Measurements from ENCODE around the gene STAMBPL1.

The STAMBPL1 gene

DNA sequence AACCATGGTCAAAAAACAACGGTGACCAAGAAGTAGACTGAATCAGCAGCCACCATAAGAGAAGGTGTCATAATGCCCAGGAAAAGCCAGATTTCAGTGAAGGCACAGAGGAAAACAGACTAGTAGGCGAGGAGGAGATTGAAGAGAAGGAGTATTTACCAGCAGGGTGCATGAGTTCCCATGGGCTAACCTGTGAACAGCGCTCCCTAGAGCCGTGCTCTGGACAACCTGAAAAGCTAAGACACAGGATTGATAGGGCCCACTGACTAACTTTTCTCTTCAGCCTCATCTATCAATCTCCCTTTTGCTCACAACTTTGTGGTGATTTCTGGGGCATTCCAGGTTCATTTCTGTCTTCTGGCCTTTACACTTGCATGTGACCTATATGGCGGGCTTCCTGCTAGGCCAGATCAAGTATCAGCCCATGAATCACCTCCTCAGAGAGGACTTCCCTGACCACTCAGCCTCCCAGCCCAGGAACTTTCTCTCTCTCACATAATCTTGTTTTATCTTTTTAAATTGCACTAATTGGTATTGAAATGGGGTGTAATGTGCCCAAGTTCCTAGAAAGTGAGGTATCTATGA lies 41.2 kb upstream of the STAMBPL1 start:
- Histone ChIP-seq H2AFZ (ENCODE audit: low read depth, low read length) (no peak overlapping the region), H3K27me3 (ENCODE audit: low read depth, low read length) (no peaks in the 10 kb centered on the region), H3K4me2 (ENCODE audit: low read length) (no peak overlapping the region), H3K9ac (ENCODE audit: low read length) (no peak overlapping the region), H4K20me1 (ENCODE audit: insufficient read depth, low read length) (no peaks in the 10 kb centered on the region), H3K9me3 (ENCODE audit: insufficient read depth, low read length) (no peaks in the 10 kb centered on the region), H3K27ac (ENCODE audit: low read length) (no peak overlapping the region), H3K4me1 (ENCODE audit: low read length) (peaks cover 30% of the 10 kb centered on the region), H3K36me3 (replicated peaks; ENCODE audit: low read depth, low read length) (no peaks in the 10 kb centered on the region), H3K79me2 (ENCODE audit: low read length) (no peaks in the 10 kb centered on the region), H3K4me3 (ENCODE audit: low read length) (no peak overlapping the region)
- TF ChIP-seq EZH2phosphoT487 (IDR thresholded peaks at IDR 0.05; ENCODE audit: low read depth), result no peak
- TF ChIP-seq, protein P1, sequence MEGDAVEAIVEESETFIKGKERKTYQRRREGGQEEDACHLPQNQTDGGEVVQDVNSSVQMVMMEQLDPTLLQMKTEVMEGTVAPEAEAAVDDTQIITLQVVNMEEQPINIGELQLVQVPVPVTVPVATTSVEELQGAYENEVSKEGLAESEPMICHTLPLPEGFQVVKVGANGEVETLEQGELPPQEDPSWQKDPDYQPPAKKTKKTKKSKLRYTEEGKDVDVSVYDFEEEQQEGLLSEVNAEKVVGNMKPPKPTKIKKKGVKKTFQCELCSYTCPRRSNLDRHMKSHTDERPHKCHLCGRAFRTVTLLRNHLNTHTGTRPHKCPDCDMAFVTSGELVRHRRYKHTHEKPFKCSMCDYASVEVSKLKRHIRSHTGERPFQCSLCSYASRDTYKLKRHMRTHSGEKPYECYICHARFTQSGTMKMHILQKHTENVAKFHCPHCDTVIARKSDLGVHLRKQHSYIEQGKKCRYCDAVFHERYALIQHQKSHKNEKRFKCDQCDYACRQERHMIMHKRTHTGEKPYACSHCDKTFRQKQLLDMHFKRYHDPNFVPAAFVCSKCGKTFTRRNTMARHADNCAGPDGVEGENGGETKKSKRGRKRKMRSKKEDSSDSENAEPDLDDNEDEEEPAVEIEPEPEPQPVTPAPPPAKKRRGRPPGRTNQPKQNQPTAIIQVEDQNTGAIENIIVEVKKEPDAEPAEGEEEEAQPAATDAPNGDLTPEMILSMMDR (IDR thresholded peaks at IDR 0.05; ENCODE audit: low read depth, low read length), result no peak

DNA sequence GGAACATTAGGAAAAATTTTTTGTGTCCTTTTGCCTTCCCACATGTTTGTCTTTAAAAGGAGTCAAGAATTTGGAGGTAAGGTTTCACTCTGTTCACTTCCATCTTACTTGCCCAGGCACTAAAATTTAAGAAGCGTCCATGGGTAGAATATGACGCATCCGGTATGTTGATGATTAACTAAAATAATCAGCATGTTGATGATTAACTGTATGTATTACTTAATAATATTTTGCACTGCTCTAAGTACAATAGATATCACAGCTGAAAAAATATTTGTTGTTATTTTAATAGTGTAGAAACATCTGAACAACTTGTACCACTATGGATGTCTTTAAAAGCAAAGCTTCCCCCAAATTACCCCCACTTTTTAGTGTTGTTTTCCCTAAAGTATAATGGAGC lies 39.9 kb upstream of the STAMBPL1 start:
- Histone ChIP-seq H3K9ac (ENCODE audit: low read length) (no peak overlapping the region), H4K20me1 (ENCODE audit: insufficient read depth, low read length) (no peaks in the 10 kb centered on the region), H3K27ac (ENCODE audit: low read length) (no peak overlapping the region), H3K79me2 (ENCODE audit: low read length) (no peaks in the 10 kb centered on the region), H2AFZ (ENCODE audit: low read depth, low read length) (no peak overlapping the region), H3K36me3 (replicated peaks; ENCODE audit: low read depth, low read length) (no peaks in the 10 kb centered on the region), H3K4me2 (ENCODE audit: low read length) (no peak overlapping the region), H3K4me3 (ENCODE audit: low read length) (no peak overlapping the region), H3K27me3 (ENCODE audit: low read depth, low read length) (no peaks in the 10 kb centered on the region), H3K9me3 (ENCODE audit: insufficient read depth, low read length) (no peaks in the 10 kb centered on the region), H3K4me1 (ENCODE audit: low read length) (peaks cover 30% of the 10 kb centered on the region)
- TF ChIP-seq EZH2phosphoT487 (IDR thresholded peaks at IDR 0.05; ENCODE audit: low read depth), result no peak
- TF ChIP-seq, protein P1 (IDR thresholded peaks at IDR 0.05; ENCODE audit: low read depth, low read length), result no peak

DNA sequence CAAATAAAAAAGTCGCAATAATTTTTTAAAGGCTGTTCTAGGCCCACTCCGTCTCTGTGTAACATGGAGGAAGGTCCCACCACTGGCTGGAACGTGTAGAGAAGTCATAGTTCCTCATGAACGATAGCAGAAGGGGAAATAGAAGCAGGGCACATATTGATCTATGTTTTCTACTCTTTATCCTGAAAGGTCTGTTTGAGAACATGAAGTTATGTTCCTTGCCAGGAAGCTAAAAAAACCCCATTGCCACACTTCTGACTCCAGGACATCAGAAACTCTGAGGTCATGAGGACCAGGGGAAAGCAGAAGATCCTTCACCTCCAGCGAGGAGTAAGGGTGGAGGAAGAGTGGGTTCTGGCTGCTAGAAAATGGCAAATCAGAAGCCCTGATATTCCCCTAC lies 39.2 kb upstream of the STAMBPL1 start:
- H3K27ac ChIP-seq (ENCODE audit: low read length), result no peak overlapping the region
- no peaks in the 10 kb centered on the region for H3K9me3 ChIP-seq (ENCODE audit: insufficient read depth, low read length)
- H2AFZ ChIP-seq (ENCODE audit: low read depth, low read length), result 0 out of 2 replicates have a peak overlapping the region, but pooled peaks have one; percentile 2
- H4K20me1 ChIP-seq (ENCODE audit: insufficient read depth, low read length), result no peaks in the 10 kb centered on the region
- H3K27me3 ChIP-seq (ENCODE audit: low read depth, low read length), result no peaks in the 10 kb centered on the region
- no peak overlapping the region for H3K9ac ChIP-seq (ENCODE audit: low read length)
- no peak for TF ChIP-seq EZH2phosphoT487 (IDR thresholded peaks at IDR 0.05; ENCODE audit: low read depth)
- TF ChIP-seq, protein P1 (IDR thresholded peaks at IDR 0.05; ENCODE audit: low read depth, low read length), result no peak
- peaks cover 28% of the 10 kb centered on the region for H3K4me1 ChIP-seq (ENCODE audit: low read length)
- H3K36me3 ChIP-seq (replicated peaks; ENCODE audit: low read depth, low read length), result no peaks in the 10 kb centered on the region
- no peak overlapping the region for H3K4me3 ChIP-seq (ENCODE audit: low read length)
- no peaks in the 10 kb centered on the region for H3K79me2 ChIP-seq (ENCODE audit: low read length)
- H3K4me2 ChIP-seq (ENCODE audit: low read length), result no peak overlapping the region

DNA sequence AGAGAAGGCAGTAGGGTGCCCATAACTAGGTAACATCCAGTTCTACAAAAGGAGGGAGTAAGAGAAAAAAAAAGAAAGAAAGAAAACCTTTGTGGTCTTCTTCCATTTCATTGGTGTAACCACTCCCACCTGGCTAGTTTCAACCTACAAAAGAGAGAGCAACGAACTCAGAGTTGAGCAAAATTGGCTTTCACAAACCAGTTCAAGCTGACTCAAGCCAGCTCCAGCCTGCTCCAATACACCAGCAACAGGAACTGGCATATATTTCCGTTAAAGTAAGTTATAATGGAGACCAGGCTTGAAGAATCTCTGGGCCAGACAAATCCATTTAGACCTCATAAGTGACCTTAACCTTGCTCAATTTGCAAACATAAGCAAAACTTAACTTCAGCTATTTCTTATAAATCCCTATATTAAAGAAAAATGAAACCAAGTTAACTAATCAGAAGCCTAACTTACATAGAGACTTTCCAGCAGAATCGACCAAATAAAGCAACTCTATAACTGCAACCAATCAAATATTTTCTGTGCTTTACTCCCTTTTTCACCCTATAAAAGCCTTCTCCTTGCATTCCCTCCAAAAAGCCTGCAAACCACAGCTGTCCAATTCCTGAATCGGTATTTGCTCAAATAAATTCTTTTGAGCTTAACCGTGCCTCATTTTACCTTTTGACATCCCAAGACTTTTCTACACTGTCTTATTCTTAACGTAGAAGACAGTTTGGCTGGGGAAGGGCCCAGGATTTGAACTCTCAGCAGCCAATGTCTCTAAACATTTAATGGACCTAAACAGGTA lies 38.5 kb upstream of the STAMBPL1 start:
- Histone ChIP-seq H3K27me3 (ENCODE audit: low read depth, low read length) (no peaks in the 10 kb centered on the region), H3K4me3 (ENCODE audit: low read length) (no peak overlapping the region), H3K4me1 (ENCODE audit: low read length) (peaks cover 22% of the 10 kb centered on the region), H3K36me3 (replicated peaks; ENCODE audit: low read depth, low read length) (no peaks in the 10 kb centered on the region), H2AFZ (ENCODE audit: low read depth, low read length) (no peak overlapping the region), H3K27ac (ENCODE audit: low read length) (no peak overlapping the region), H3K9me3 (ENCODE audit: insufficient read depth, low read length) (no peaks in the 10 kb centered on the region), H4K20me1 (ENCODE audit: insufficient read depth, low read length) (no peaks in the 10 kb centered on the region), H3K4me2 (ENCODE audit: low read length) (no peak overlapping the region), H3K79me2 (ENCODE audit: low read length) (no peaks in the 10 kb centered on the region), H3K9ac (ENCODE audit: low read length) (no peak overlapping the region)
- TF ChIP-seq EZH2phosphoT487 (IDR thresholded peaks at IDR 0.05; ENCODE audit: low read depth), result no peak
- TF ChIP-seq, protein P1 (IDR thresholded peaks at IDR 0.05; ENCODE audit: low read depth, low read length), result no peak

Data from OCI-LY3 (cell line).